Kidney (tissue), 14 donors: ENCODE data around the gene FN3K. TPM values are rescaled to one million over a fixed set of nuclear protein-coding genes. Genes with fewer than 3 reads are reported as not detected.

Experiments
- DNase-seq, 5 donors: peaks; one replicate each; pipeline ENCODE4 v3.0.0-alpha.2; 2013 to 2020
- FAIRE-seq: peaks from 2 replicates; lab custom pipeline; 2012; peaks lifted over from hg19 to GRCh38; lab: Jason Lieb, UNC
- H3K27ac ChIP-seq, 2 donors: one replicate each; pipeline ENCODE4 v1.7.0; 2013; ENCODE audit warnings: low read depth in 2 of 2, low read length in 2 of 2, inconsistent platforms in 1 of 2
- H3K27me3 ChIP-seq: one replicate; pipeline ENCODE4 v1.7.1; 2013; ENCODE audit warnings: low read length, inconsistent platforms; ENCODE audit not compliant: control insufficient read depth, insufficient read depth
- H3K36me3 ChIP-seq, 3 donors: one replicate each; pipeline versions ENCODE4 v1.7.0 to v1.7.1; 2013; ENCODE audit warnings: low read length in 3 of 3, control low read depth in 1 of 3, inconsistent platforms in 1 of 3; ENCODE audit not compliant: insufficient read depth in 3 of 3, control insufficient read depth in 2 of 3
- H3K4me1 ChIP-seq, 3 donors: one replicate each; pipeline versions ENCODE4 v1.7.0 to v1.7.1; 2013; ENCODE audit warnings: low read length in 3 of 3, inconsistent platforms in 1 of 3, low read depth in 1 of 3; ENCODE audit not compliant: control insufficient read depth in 2 of 3, insufficient read depth in 2 of 3
- H3K4me3 ChIP-seq, 3 donors: one replicate each; pipeline versions ENCODE4 v1.7.0 to v1.8.1; 2013; ENCODE audit warnings: low read length in 3 of 3, control low read depth in 1 of 3, inconsistent platforms in 1 of 3
- H3K9ac ChIP-seq, 3 donors: one replicate each; pipeline versions ENCODE4 v1.7.0 to v1.7.1; 2013; ENCODE audit warnings: low read length in 3 of 3, control low read depth in 1 of 3, inconsistent platforms in 1 of 3
- H3K9me3 ChIP-seq, 3 donors: one replicate each; pipeline versions ENCODE4 v1.7.0 to v1.7.1; 2013; ENCODE audit warnings: low read length in 3 of 3, control low read depth in 1 of 3, inconsistent platforms in 1 of 3; ENCODE audit not compliant: control insufficient read depth in 2 of 3, insufficient read depth in 1 of 3
- CTCF ChIP-seq: IDR thresholded peaks from 3 replicates; pipeline ENCODE4 v1.5.1; 2012; ENCODE audit warnings: mild to moderate bottlenecking, moderate library complexity, borderline replicate concordance; ENCODE audit not compliant: insufficient read depth; ENCODE audit errors: extremely low read depth
- intact Hi-C: fragments of 100-400 bp; cut with DNase I; formaldehyde crosslinking; loops from one replicate; pipeline ENCODE4 v1.11.1; 2022
- polyA plus RNA-seq: library from polyadenylated mRNA; stranded (reverse); fragments of 350-450 nt; fragmentation: Illumina TruSeq; extraction: RNeasy Lipid Tissue Mini Kit (QIAGEN cat#74804); gene quantifications from one replicate; pipeline ENCODE4 v1.2.3, GENCODE V29; 2014; ENCODE audit warnings: low read depth, low replicate concordance; ENCODE audit not compliant: insufficient read depth
- total RNA-seq: library from RNA; stranded (reverse); fragmentation: NEBNext Ultra II Directional; extraction: Animal tissue kit (Norgen Biotek cat#: 25700); gene quantifications from one replicate; pipeline ENCODE4 v1.2.1, GENCODE V29; 2021
- donor health status: control.
- donor health status: control.
- donor health status: control.
- donor health status: control.
- donor health status: control.
- donor health status: DM: yes; HTN: yes; CAD: no.
- donor health status: Normal renal cell carcinoma (clear cell type).

The FN3K gene
- total and polyA plus RNA-seq, 2 donors from 2014 or later, result 33.3 to 114 TPM

GRCh38 chr17:82751171-82751570, 15.8 kb downstream of the FN3K start:
- Histone ChIP-seq H3K4me1 (peaks cover 0 to 8% (median 5%) of the 10 kb centered on the region in 3 donors), H3K4me3 (peak overlapping the region; percentile 32 to 42 (median 33)), H3K9me3 (no peaks in the 10 kb centered on the region), H3K27ac (peak overlapping the region in 1 of 2 donors; percentile 71), H3K9ac (no peak overlapping the region), H3K27me3 (no peaks in the 10 kb centered on the region), H3K36me3 (no peaks in the 10 kb centered on the region)
- FAIRE-seq (no peak), DNase-seq (peak in 1 of 5 donors; percentile 84)
- TF ChIP-seq CTCF, result no peak
- intact Hi-C loops, result loop anchor here (10.0 kb wide), 1 partner anchor 96 kb away; no protein-coding TSS in a partner anchor

- Histone ChIP-seq H3K27ac (peak within 1 kb of the TSS; percentile 76 to 81), H3K9ac (peak within 1 kb of the TSS; percentile 27 to 67 (median 41)), H3K9me3 (no peaks in the 10 kb centered on the region), H3K4me3 (peak within 1 kb of the TSS; percentile 56 to 74 (median 62)), H3K27me3 (no peaks in the 10 kb centered on the region), H3K4me1 (peaks cover 0 to 8% (median 5%) of the 10 kb centered on the region in 3 donors), H3K36me3 (no peaks in the 10 kb centered on the region)
- intact Hi-C loops, result loop anchor here (10.0 kb wide), 1 partner anchor 97 kb away; no protein-coding TSS in a partner anchor
- TF ChIP-seq CTCF, result no peak
- DNase-seq, result peak; percentile 94 to 96 (median 95)
- no peak for FAIRE-seq
These were observed 16.4 kb downstream of the FN3K start, which contains the start of gene TBCD for GRCh38 chr17:82751571-82752370. Gene TBCD, plus strand, starts transcription at chr17:82752065. Its CDS starts 129 bp downstream, at chr17:82752194.

GRCh38 chr17:82752371-82753200, 17.2 kb downstream of the FN3K start:
- H3K27me3 ChIP-seq, result no peaks in the 10 kb centered on the region
- peak overlapping the region in 2 of 3 donors; percentile 27 to 67 for H3K9ac ChIP-seq
- no peak for FAIRE-seq
- peak overlapping the region in 1 of 2 donors; percentile 81 for H3K27ac ChIP-seq
- peaks cover 0 to 8% (median 5%) of the 10 kb centered on the region in 3 donors for H3K4me1 ChIP-seq
- no peaks in the 10 kb centered on the region for H3K36me3 ChIP-seq
- peak overlapping the region; percentile 56 to 74 (median 62) for H3K4me3 ChIP-seq
- H3K9me3 ChIP-seq, result no peaks in the 10 kb centered on the region
- DNase-seq, result peak; percentile 31 to 83 (median 47)
- no peak for TF ChIP-seq CTCF
- intact Hi-C loops, result loop anchor here (10.0 kb wide), 1 partner anchor 98 kb away; no protein-coding TSS in a partner anchor
